ENCODE results near the gene VAMP8. TPM values are rescaled to one million over a fixed set of nuclear protein-coding genes. Genes with fewer than 3 reads are reported as not detected.
A peak's percentile ranks its signal among the peaks of the same experiment; 100 is the strongest.

Gene VAMP8
- total RNA-seq, 1 donor from 2014 or later: 2.1 TPM

DNA sequence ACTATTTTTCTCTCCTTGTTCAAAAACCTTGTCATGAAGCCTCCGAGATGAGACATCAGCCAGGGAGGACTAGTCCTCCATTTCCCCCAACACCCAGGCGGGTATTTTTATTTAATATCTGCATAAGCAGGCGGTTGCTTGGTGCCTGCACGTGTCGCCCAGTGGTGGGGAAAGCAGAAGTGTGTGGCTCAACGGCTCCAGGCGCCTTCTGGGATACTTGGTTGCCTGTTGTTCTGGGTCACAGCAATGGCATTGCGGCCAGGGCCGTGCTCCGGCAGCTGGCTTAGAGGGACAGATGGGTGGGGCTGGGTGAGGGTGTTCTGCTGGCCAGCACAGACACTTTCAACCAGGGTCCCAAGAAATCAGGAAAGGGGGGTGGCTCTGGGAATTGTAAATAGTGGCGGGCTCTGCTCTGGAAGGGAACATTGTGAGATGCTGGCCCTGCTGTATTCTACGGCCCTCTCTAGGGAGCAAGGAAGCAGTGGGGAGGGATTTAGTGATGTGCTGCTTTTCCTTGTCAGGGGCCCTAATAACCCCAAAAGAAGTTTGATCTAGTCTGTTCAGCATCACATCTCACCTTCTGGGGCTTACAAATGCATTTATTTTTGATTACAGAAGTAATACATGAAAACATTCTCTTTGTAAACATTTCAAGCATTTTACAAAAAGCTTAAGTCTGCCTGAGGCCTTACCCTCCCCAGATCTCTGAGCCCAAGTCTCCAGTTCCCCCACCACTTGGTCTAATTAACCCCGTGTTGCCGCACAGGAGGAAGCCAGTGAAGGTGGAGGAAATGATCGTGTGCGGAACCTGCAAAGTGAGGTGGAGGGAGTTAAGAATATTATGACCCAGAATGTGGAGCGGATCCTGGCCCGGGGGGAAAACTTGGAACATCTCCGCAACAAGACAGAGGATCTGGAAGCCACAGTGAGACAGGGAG, 1.1 kb downstream of the VAMP8 start:
- Mint-ChIP-seq H3K27ac (ENCODE audit: unreplicated experiment) (no peak overlapping the region), H3K4me3 (ENCODE audit: unreplicated experiment) (no peak overlapping the region)
- no peak for DNase-seq (ENCODE audit: low spot score)

DNA sequence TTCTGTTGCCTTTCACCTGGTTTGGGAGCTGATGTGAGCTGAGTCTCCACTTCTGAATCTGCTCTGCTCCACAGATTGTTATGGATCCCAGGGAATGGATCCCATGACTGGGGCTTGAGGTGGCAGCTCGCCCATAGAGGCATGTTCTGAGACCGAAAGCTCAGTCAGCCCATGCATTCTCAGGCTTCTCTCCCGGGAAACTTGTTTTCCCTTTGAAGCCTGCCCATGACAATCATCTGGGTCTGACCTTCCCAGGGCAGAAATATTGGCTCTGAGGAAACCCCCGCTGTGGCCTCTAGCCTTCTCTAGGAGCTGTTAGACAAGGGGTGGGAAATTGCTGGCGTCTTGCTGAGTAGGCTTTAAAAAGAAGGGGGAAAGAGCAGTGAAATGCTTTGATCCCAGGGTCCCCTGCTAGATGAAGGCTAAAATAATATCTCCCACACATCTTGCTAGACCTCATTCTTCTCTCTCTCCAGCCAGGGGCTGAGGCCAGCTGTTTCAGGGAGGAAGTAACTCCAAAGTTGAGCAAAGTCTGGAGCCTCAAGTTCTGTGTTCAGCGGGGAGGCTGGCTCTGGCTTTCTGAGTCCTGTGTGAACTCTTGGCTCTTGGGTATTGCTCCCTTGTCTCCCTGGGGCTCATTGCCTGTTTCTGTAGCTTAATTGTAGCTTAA, 2.0 kb downstream of the VAMP8 start:
- H3K36me3 Mint-ChIP-seq (ENCODE audit: low read depth): no peaks in the 10 kb centered on the region
- peaks cover 20% of the 10 kb centered on the region for H3K4me1 Mint-ChIP-seq (ENCODE audit: low read depth)
- H3K9me3 Mint-ChIP-seq (ENCODE audit: low read depth): no peaks in the 10 kb centered on the region
- no peak overlapping the region for H3K4me3 Mint-ChIP-seq (ENCODE audit: unreplicated experiment)
- peaks cover 3% of the 10 kb centered on the region for H3K27me3 Mint-ChIP-seq (ENCODE audit: low read depth)
- peak overlapping the region; percentile 58 for H3K27ac Mint-ChIP-seq (ENCODE audit: unreplicated experiment)
- no peak for TF ChIP-seq CTCF (IDR thresholded peaks at IDR 0.05)
- no peak for DNase-seq (ENCODE audit: low spot score)

More for the DNA sequence above, 1.1 kb downstream of the VAMP8 start:
- no peaks in the 10 kb centered on the region for H3K9me3 Mint-ChIP-seq (ENCODE audit: low read depth)
- H3K36me3 Mint-ChIP-seq (ENCODE audit: low read depth): no peaks in the 10 kb centered on the region
- peaks cover 20% of the 10 kb centered on the region for H3K4me1 Mint-ChIP-seq (ENCODE audit: low read depth)
- TF ChIP-seq CTCF (IDR thresholded peaks at IDR 0.05): no peak
- H3K27me3 Mint-ChIP-seq (ENCODE audit: low read depth): peaks cover 3% of the 10 kb centered on the region

DNA sequence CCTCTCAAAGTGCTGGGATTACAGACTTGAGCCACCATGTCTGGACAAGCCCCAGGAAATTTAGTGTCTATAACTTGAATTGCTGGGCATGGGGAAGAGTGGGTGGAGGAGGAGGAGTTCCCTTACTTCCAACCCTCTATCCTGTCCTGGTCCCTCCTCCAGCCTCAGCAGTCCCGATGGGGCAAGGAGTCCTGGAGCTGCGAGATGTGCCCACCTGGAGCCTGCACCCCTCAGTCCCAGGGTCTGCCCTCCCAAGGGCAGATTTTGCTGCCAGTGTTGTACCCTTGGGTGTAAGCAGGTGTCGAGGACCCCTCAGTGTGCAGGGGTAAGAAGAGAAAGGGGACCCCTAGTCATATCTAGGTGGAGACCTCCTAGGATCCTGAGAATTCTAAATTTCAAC, 2.8 kb downstream of the VAMP8 start:
- Mint-ChIP-seq H3K27ac (ENCODE audit: unreplicated experiment) (no peak overlapping the region), H3K4me3 (ENCODE audit: unreplicated experiment) (no peak overlapping the region)

DNA sequence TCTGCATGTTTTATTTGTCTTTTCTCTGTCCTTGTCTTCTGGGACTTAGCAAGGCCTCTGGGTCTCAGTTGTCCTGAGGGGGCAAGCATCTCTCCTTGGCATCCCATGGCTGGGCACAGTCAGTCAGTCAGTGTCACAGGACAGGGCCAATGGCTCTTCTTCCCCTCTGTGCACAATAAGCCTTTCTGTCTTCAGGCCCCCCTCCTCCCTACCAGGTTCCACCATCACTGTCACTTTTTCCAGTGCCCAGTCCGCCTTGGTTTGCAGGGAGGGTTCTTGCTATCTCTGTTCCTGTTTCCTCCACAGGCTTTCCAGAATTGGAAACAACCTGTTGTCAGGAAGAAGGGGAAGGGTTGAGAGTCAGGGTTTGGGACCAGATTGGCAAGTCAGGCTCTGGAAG, 5.1 kb downstream of the VAMP8 start:
- H3K4me1 Mint-ChIP-seq (ENCODE audit: low read depth): peaks cover 29% of the 10 kb centered on the region
- H3K9me3 Mint-ChIP-seq (ENCODE audit: low read depth): no peaks in the 10 kb centered on the region
- no peak for TF ChIP-seq CTCF (IDR thresholded peaks at IDR 0.05)
- peaks cover 3% of the 10 kb centered on the region for H3K27me3 Mint-ChIP-seq (ENCODE audit: low read depth)
- no peak overlapping the region for H3K27ac Mint-ChIP-seq (ENCODE audit: unreplicated experiment)
- DNase-seq (ENCODE audit: low spot score): no peak
- H3K4me3 Mint-ChIP-seq (ENCODE audit: unreplicated experiment): no peak overlapping the region
- no peaks in the 10 kb centered on the region for H3K36me3 Mint-ChIP-seq (ENCODE audit: low read depth)

More for the DNA sequence above, 2.8 kb downstream of the VAMP8 start:
- H3K27me3 Mint-ChIP-seq (ENCODE audit: low read depth): peaks cover 3% of the 10 kb centered on the region
- H3K36me3 Mint-ChIP-seq (ENCODE audit: low read depth): no peaks in the 10 kb centered on the region
- TF ChIP-seq CTCF (IDR thresholded peaks at IDR 0.05): no peak
- peaks cover 25% of the 10 kb centered on the region for H3K4me1 Mint-ChIP-seq (ENCODE audit: low read depth)
- no peak for DNase-seq (ENCODE audit: low spot score)
- no peaks in the 10 kb centered on the region for H3K9me3 Mint-ChIP-seq (ENCODE audit: low read depth)

DNA sequence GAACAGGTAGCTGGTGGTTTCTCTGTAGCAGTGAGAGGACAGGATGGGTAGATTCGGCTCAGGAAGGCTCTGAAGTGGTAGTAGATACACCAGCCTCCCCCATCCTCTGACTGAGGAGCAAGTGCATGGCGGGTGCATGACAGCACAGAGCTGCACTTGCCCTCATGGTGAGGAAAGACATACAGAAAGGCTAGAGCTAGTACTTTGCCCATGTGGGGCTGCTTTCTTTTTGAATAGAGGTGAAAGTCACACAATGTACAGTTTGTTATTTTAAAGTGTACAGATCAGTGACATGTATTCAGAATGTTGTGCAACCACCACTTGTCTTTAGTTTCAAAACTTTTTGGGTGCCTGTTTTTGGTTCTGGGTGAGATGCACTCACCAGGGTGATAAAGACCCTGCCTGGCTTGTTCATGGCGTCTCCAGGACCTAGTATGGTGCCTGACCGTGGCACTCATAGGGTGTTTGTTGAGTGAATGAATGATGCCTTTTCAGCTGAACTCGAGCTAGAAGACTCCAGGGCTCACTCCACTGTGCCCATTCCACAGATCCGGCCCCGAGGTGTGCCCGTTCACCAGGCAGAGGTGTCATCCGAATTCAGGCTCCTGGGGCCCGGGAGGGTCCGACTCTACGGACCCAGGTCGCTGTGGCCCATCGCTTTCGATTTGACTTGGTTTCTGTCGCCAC, 6.4 kb downstream of the VAMP8 start:
- peaks cover 25% of the 10 kb centered on the region for H3K4me1 Mint-ChIP-seq (ENCODE audit: low read depth)
- no peak overlapping the region for H3K27ac Mint-ChIP-seq (ENCODE audit: unreplicated experiment)
- no peak for DNase-seq (ENCODE audit: low spot score)

More for the DNA sequence above, 6.4 kb downstream of the VAMP8 start:
- Mint-ChIP-seq H3K9me3 (ENCODE audit: low read depth) (no peaks in the 10 kb centered on the region), H3K36me3 (ENCODE audit: low read depth) (no peaks in the 10 kb centered on the region), H3K4me3 (ENCODE audit: unreplicated experiment) (no peak overlapping the region), H3K27me3 (ENCODE audit: low read depth) (peaks cover 2% of the 10 kb centered on the region)
- no peak for TF ChIP-seq CTCF (IDR thresholded peaks at IDR 0.05)

All from chondrocyte (in vitro differentiated cells).